Gastrocnemius medialis (tissue), 4 donors: ENCODE results near the gene TMEM187. TPM values are rescaled to one million over a fixed set of nuclear protein-coding genes. Genes with fewer than 3 reads are reported as not detected.

Source experiments
- ATAC-seq, 2 donors: fragments of 150-250 bp; one replicate each; pipeline ENCODE4 v1.9.1; 2016
- DNase-seq, 2 donors: peaks; one replicate each; pipeline ENCODE4 v3.0.0-alpha.2; 2019
- H3K27ac ChIP-seq, 4 donors: fragments of 200-600 bp; sonication (generic); 1 replicate in 1 of 4; 2 replicates in 3 of 4; pipeline ENCODE4 v1.5.1; 2016 to 2018; ENCODE audit warnings: mild to moderate bottlenecking in 2 of 4, moderate library complexity in 1 of 4
- H3K27me3 ChIP-seq, 3 donors: fragments of 200-600 bp; sonication (generic) in 2 of 3; 1 replicate in 1 of 3; 2 replicates in 2 of 3; pipeline versions ENCODE4 v1.5.1 to v1.6.0; 2016 to 2019; ENCODE audit warnings: mild to moderate bottlenecking in 1 of 3, moderate library complexity in 1 of 3
- H3K36me3 ChIP-seq, 2 donors: fragments of 200-600 bp; sonication (generic) in 1 of 2; one replicate each; pipeline ENCODE4 v1.5.1; 2017 to 2018
- H3K4me1 ChIP-seq, 2 donors: fragments of 200-600 bp; sonication (generic) in 1 of 2; one replicate each; pipeline ENCODE4 v1.5.1; 2016 to 2017; ENCODE audit warnings: mild to moderate bottlenecking in 2 of 2
- H3K4me3 ChIP-seq, 4 donors: fragments of 200-600 bp; sonication (generic) in 3 of 4; 1 replicate in 1 of 4; 2 replicates in 3 of 4; pipeline ENCODE4 v1.5.1; 2016 to 2019; ENCODE audit warnings: mild to moderate bottlenecking in 2 of 4
- H3K9me3 ChIP-seq, 3 donors: fragments of 200-600 bp; sonication (generic) in 2 of 3; 1 replicate in 1 of 3; 2 replicates in 2 of 3; pipeline ENCODE4 v1.5.1; 2016 to 2019
- POLR2A ChIP-seq, 2 donors: fragments of 450-650 bp; IDR thresholded peaks; one replicate each; pipeline ENCODE4 v1.6.1; 2017; ENCODE audit warnings: antibody characterized with exemption in 2 of 2, mild to moderate bottlenecking in 2 of 2, moderate library complexity in 2 of 2
- in situ Hi-C, 4 donors: fragments of 200-750 bp; cut with MboI; loops; one replicate each; pipeline versions ENCODE4 v1.15.0 to v1.8.0; 2017; ENCODE audit warnings: low sequenced_read_pairs in 4 of 4
- intact Hi-C: fragments of 100-400 bp; cut with DNase I; formaldehyde crosslinking; loops from one replicate; pipeline ENCODE4 v1.15.1; 2023; ENCODE audit warnings: low total_unique reads
- total RNA-seq, 4 donors: library from RNA; depleted of rRNA; stranded (reverse); fragments of >200 nt; gene quantifications; one replicate each; pipeline versions ENCODE4 v1.1.0 to v1.2.3, GENCODE V29; 2016
- TF ChIP-seq, protein P1 (sequence below), 5 experiments: fragments of 450-650 bp in 3 of 5; fragments of 200-600 bp in 2 of 5; sonication (generic) in 2 of 5; IDR thresholded peaks in 4 of 5; conservative IDR thresholded peaks in 1 of 5; 1 replicate in 4 of 5; 2 replicates in 1 of 5; pipeline ENCODE4 v1.5.1; 2016 to 2019; ENCODE audit warnings: antibody characterized with exemption in 5 of 5, mild to moderate bottlenecking in 3 of 5, moderate library complexity in 3 of 5

Gene TMEM187, protein sequence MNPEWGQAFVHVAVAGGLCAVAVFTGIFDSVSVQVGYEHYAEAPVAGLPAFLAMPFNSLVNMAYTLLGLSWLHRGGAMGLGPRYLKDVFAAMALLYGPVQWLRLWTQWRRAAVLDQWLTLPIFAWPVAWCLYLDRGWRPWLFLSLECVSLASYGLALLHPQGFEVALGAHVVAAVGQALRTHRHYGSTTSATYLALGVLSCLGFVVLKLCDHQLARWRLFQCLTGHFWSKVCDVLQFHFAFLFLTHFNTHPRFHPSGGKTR
- total RNA-seq, result 1 to 10 TPM; 1.3 to 8.6 (median 3.8) TPM

GRCh38 chrX:153972368-153973126 lies at the start of gene TMEM187:
TMEM187 (plus strand) TSS chrX:153972754; CDS start chrX:153982063, 9,309 bp downstream.
- H3K36me3 ChIP-seq, result no peaks in the 10 kb centered on the region
- DNase-seq (peak; percentile 68 to 77), ATAC-seq (peak; percentile 54 to 55)
- TF ChIP-seq, protein P1, sequence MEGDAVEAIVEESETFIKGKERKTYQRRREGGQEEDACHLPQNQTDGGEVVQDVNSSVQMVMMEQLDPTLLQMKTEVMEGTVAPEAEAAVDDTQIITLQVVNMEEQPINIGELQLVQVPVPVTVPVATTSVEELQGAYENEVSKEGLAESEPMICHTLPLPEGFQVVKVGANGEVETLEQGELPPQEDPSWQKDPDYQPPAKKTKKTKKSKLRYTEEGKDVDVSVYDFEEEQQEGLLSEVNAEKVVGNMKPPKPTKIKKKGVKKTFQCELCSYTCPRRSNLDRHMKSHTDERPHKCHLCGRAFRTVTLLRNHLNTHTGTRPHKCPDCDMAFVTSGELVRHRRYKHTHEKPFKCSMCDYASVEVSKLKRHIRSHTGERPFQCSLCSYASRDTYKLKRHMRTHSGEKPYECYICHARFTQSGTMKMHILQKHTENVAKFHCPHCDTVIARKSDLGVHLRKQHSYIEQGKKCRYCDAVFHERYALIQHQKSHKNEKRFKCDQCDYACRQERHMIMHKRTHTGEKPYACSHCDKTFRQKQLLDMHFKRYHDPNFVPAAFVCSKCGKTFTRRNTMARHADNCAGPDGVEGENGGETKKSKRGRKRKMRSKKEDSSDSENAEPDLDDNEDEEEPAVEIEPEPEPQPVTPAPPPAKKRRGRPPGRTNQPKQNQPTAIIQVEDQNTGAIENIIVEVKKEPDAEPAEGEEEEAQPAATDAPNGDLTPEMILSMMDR (IDR thresholded peaks at IDR 0.05 in 4 of 5, conservative IDR thresholded peaks at IDR 0.05 in 1 of 5), result no peak
- TF ChIP-seq POLR2A (IDR thresholded peaks at IDR 0.05), result peak; percentile 60 to 71
- H3K9me3 ChIP-seq, result no peaks in the 10 kb centered on the region
- H3K4me1 ChIP-seq, result peaks cover 27 to 40% of the 10 kb centered on the region in 2 donors
- peak within 1 kb of the TSS; percentile 95 to 100 (median 98) for H3K27ac ChIP-seq
- intact Hi-C loops, result loop anchor here (10.0 kb wide), 1 partner anchor 402 kb away; the partner anchor contains the start of genes EMD and FLNA
- H3K4me3 ChIP-seq, result peak within 1 kb of the TSS; percentile 73 to 94 (median 85)
- no peaks in the 10 kb centered on the region for H3K27me3 ChIP-seq
- in situ Hi-C loops, result loop anchor here in 3 of 4 donors (25.0 kb wide), 4 partner anchors 90 to 1010 kb away; partner anchors contain the start of genes IDH3G (in 2 of the 3), SRPK3 (in 2 of the 3), SSR4 (in 2 of the 3) and G6PD (in 1 of the 3)

DNA sequence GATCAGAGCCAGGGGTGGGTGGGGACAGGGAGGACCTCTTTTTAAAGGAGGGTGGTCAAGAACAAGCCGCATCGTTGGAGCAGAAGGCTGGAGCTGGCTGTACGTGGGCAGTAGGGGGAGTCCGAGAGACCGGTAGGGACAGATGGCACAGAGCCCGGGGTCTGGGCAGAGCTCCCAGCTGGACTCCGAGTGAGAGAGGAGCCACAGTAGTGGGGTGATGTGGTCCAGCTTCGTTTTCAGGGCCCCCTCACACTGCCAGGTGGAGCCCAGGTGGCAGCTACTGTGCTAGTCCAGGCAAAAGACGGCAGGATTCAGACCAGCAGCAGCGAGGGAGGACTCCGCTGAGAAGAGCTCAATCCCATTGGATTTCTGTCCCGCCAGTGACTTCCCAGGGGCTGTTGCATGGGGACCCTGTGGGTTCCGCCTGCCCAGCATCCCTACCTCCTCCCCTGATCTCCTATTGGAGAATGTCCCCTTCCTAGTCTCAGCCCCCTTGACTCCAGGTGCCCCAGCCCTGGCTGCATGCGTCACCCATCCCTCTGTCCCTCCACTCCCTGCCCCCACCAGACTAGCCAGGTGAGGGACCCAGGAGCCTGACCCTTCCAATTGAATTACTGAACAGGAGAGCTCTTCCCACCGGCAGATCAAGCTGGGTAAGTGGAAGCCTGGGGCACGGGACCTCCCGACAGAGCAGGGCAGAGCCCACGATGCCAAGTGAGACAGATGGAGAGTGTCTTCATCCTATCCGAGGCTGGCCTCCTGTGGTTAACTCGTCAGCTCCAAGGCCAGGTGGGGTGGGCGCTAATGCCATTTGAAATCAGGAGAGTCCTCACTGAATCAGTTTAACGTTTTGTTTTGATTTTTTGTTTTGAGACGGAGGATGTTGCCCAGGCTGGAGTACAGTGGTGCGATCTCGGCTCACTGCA lies 49.4 kb upstream of the TMEM187 start:
- Histone ChIP-seq H3K4me1 (peaks cover 5 to 23% of the 10 kb centered on the region in 2 donors), H3K4me3 (no peak overlapping the region), H3K27me3 (no peaks in the 10 kb centered on the region), H3K9me3 (no peaks in the 10 kb centered on the region), H3K36me3 (no peaks in the 10 kb centered on the region), H3K27ac (no peak overlapping the region)
- intact Hi-C loops, result loop anchor here (1.0 to 10.0 kb wide), 3 partner anchors 30 to 592 kb away; partner anchors contain the start of genes CCNQ and FAM3A
- in situ Hi-C loops, result no loop called here
- ATAC-seq, result peak; percentile 46 to 67
- TF ChIP-seq, protein P1 (IDR thresholded peaks at IDR 0.05 in 4 of 5, conservative IDR thresholded peaks at IDR 0.05 in 1 of 5), result peak in 4 of 5 experiments; percentile 26 to 65 (median 47)
- TF ChIP-seq POLR2A (IDR thresholded peaks at IDR 0.05), result no peak
- DNase-seq, result peak; percentile 45 to 74

GRCh38 chrX:153924149-153924861 lies 48.2 kb upstream of the TMEM187 start:
- in situ Hi-C loops, result no loop called here
- Histone ChIP-seq H3K27ac (peak overlapping the region in 3 of 4 donors; percentile 18 to 35 (median 32)), H3K4me3 (no peak overlapping the region), H3K4me1 (peaks cover 10 to 26% of the 10 kb centered on the region in 2 donors), H3K36me3 (no peaks in the 10 kb centered on the region), H3K27me3 (no peaks in the 10 kb centered on the region), H3K9me3 (no peaks in the 10 kb centered on the region)
- intact Hi-C loops, result loop anchor here (10.0 kb wide), 2 partner anchors 330 to 590 kb away; partner anchors contain the start of genes CCNQ and FAM3A
- DNase-seq (no peak), ATAC-seq (no peak)
- no peak for TF ChIP-seq POLR2A (IDR thresholded peaks at IDR 0.05)
- TF ChIP-seq, protein P1 (IDR thresholded peaks at IDR 0.05 in 4 of 5, conservative IDR thresholded peaks at IDR 0.05 in 1 of 5), result no peak
